Measurements from ENCODE around the gene CA6.
"Not testable (repeated sequence)": the region's sequence is repeated elsewhere in the genome, so short reads cannot be mapped to it uniquely, and the experiment has no call there.

The CA6 gene

DNA sequence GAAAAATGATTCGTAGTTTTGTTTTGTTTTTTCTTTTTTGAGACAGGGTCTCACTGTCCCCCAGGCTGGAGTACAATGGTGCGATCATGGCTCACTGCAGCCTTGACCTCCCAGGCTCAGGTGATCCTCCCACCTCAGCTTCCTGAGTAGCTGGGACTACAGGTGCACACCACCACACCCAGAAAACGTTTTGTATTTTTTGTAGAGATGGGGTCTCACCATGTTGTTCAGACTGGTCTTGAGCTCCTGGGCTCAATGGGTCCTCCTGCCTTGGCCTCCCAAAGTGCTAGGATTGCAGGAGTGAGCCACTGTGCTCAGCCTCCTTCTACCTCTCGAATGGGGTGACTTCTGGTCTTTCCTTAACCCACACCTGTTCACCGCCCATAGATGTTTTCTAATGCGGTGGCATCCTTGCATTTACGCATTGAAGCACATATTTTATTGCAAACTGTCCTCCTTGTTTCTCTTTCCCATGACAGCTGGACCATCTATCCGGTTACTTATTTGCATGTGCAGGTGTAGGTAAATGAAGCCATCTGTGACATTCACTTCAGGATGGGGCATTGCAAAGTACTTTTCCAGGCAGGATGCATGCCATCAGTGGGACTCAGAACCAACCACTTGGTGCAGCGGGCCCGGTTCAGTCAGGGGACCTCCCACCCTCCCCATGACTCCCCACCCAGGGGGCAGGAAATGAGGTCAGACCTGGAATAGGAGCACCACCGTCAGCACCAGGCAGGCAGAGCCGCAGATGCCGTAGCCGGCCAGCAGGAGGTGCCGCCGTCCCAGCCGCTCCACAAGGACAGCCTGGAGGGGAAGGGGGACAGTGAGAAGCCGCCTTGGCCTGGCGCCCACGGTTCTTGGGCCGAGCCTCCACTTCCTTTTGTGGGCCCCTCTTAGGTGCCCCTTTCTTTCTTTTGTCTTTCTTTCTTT lies 64.0 kb downstream of the CA6 start:
- no peak for DNase-seq

DNA sequence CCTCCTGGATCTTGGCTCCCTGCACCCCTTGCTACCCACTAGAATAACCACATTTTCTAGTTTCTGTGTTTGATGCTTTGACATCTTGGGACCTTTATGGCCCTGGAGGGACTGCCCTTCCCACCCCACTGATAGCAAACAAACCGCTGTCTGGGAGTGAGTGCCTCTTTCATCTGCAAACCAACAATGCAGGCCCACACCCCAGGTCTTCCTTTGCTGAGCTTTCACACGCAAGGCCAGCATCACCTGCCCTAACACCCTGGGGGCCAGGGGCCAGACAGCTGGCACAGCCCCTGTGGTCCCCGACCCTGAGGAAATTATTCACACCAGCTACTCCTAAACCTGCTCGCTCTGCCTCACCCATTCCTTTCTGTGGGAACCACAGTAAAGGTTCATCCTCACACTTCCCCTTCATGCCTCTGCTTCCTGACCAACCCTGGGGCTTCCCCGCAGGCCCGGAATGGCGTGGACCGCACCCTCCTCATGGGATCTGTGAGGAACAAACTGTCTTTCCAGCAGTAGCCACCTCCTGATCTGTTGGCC lies 65.2 kb downstream of the CA6 start:
- no peak for DNase-seq

DNA sequence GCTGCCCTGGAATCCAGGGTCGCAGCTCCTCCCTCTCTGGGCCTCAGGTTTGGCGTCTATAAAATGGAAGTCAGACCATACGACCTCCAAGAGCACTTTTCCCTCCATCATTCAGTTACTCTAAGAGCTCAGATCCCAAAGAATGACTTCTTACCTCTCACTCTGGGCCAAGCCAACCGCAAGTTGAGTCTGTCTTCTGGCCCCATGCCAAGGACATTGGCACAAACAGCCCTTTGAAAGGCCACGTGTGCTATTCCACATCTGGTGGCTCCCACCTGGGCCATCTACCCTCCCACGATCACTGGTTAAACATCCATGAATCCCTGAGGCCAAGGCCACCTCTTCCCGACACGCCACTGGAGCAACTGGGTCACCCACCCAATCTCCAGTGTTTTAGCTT lies 68.2 kb downstream of the CA6 start:
- DNase-seq = no peak

DNA sequence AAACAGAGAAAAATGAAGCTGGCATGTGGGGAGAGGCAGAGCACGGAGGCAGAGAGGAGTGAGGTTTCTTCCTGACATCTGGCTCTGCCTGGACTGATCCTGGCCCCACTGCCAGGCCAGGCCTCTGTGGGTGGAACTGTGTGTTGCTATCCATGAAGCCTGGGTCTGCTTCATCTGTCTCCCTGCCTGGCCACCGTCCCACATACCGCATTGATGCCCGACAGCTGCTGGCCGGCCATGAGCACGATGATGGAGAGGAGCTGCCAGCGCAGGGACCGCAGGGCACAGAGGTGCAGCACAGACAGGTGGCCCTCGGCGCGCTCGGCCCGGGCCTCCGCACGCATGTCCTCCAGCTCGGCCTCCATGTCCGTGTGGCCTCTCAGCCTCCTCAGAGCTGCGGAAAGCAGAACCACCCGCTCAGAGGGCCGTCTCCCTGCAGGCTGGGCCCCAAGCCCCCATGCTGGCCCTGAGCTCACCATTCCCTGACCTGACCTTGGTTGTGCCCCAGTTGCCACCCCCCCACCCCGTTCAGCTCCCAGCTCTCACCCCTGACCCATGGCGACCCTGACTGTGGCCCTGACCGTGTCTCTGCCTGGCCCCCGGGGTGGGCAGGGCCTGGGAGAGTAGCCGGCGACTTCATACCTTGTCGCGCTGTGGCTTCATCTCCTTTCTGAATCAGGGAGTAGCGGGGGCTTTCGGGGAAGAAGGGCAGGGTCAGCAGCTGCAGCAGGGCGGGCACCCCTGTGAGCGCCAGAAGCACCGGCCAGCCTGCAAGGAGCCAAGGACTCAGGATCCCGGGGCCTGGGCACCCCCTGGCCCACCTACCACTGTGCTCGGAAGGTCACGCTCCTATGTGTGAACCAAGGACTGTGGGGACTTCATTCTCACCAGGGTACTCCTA lies 69.1 kb downstream of the CA6 start:
- DNase-seq = no peak

DNA sequence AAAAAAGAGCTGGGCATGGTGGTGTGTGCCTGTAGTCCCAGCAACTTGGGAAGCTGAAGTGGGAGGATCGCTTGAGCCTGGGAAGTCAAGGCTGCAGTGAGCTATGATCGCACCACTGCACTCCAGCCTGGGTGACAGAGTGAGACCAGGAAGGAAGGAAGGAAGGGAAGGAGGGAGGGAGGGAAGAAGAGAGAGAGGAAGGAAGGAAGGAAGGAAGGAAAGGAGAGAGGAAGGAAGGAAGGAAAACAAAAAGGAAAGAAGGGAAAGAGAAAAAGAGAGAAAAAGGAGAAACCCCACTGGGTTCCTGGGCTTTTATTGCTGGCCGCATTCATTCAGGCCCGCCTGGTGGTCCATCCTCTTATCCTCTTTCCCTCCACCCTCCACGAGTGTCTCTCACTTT lies 70.8 kb downstream of the CA6 start:
- DNase-seq = no peak

DNA sequence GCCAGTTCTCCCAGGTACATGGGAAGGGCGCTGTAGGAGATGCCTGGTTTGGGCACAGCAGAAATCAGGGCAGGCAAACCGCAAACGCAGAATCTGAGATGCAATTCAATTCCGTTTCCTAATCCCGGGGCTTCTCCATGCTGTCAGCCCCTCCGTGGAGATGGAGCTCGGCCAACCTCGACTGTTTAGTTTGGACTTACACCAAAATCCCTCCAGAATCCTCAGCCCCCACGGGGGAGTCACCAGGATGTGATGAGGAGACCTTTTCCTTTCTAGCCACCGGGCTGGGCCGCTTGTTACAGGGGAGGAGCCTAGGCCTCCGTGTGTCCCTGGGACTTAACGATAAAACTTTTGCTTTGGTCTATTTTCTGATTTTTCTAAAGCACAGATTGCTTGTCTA lies 72.7 kb downstream of the CA6 start:
- DNase-seq = no peak

DNA sequence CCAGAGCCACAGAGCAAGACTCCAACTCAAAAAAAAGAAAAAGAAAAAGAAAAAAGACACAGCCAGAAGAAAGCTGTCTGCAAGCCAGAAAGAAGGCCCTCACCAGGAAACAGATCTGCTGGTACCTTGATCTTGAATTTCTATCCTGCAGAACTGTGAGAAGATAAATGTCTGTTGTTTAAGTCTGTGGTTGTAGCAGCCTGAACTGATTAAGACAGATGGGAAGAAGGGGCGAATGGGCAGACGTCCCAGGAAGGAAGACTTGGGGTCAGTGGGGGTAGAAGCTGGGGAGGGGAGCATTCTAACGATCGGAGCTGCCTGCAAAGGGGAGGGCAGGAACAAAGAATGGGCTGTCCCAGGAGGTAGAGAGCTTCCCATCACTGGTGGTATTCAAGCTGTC lies 74.2 kb downstream of the CA6 start:
- DNase-seq = no peak

DNA sequence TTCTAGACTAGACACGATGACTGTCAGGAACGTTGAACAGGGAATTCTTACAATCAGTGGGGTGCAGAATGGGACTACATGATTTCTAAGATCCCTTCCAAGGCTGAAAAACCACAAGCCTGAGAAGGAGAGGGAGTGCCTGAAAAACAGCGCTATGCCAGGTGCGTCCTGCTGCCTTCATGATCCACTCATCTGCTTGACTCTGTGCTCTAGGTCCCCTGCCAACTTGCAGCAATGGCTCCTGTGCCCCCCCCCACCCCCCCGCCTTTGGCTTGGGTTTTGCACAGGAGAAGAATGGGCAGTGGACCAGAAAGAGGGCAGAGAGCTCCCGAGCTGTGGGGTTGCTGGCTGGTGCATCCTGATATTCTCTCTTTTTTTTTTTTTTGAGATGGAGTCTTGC lies 74.6 kb downstream of the CA6 start:
- no peak for DNase-seq

DNA sequence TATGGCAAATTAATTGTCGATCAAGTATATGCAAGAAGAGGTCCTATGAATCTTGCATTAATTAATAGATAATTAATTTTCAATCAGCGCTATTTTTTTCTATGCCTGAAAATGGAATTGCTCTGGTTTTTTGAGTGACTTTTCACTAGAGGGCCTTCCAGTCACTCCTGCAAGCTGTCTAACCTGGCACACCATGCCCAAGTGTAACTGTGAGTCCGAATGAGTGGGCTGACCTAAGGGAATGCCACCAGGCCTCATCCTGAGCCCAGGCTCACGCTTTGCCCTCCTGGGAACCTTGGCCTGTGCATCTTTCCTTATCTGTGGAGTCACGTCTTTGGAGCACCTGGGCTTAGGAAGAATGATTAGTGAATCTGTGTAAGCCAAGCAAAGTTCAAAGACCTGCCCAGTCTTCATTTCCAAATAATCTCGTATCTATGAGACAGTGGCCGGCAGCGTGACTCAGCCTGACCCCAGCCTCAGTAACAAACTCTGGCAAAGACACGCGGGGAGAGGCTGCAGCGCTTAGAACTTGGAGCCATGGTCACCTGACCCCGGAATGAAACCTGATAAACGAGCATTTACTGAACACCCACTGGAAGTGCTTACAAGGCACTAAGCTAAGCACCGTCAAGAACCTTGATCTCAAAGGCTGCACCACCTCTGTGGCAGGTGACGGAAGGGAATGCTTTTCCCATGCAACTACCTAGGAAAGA lies 76.5 kb downstream of the CA6 start:
- DNase-seq = not testable (repeated sequence)

DNA sequence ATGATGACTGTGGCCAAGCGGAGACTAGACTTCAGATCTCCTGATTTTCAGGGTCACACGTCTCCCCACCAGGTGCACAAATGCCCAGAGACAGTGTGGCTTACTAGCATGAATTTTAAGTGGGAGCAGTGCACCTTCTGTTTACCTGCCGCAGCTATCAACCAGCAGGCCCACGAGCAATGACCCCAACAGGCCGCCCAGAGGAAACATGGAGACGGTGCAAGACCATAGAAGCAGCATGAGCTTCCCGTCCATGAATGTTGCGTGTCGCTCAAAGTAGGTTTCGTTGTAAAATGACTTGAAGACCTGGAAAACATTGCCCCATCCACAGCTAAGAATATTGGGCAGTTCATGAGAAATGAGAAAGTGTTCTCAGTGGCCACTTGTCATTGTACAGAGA lies 77.1 kb downstream of the CA6 start:
- DNase-seq = no peak

Measured in central memory CD4-positive, alpha-beta T cell (primary cell).